ENCODE measurements around the gene BGN.

- TF ChIP-seq, protein P1, sequence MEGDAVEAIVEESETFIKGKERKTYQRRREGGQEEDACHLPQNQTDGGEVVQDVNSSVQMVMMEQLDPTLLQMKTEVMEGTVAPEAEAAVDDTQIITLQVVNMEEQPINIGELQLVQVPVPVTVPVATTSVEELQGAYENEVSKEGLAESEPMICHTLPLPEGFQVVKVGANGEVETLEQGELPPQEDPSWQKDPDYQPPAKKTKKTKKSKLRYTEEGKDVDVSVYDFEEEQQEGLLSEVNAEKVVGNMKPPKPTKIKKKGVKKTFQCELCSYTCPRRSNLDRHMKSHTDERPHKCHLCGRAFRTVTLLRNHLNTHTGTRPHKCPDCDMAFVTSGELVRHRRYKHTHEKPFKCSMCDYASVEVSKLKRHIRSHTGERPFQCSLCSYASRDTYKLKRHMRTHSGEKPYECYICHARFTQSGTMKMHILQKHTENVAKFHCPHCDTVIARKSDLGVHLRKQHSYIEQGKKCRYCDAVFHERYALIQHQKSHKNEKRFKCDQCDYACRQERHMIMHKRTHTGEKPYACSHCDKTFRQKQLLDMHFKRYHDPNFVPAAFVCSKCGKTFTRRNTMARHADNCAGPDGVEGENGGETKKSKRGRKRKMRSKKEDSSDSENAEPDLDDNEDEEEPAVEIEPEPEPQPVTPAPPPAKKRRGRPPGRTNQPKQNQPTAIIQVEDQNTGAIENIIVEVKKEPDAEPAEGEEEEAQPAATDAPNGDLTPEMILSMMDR (IDR thresholded peaks at IDR 0.05; ENCODE audit: insufficient read depth, low read depth, low read length): no peak
- TF ChIP-seq EZH2 (IDR thresholded peaks at IDR 0.05; ENCODE audit: insufficient read depth, low read length): no peak
These were observed 43.9 kb upstream of the BGN start for GRCh38 chrX:153450949-153451277.

All from astrocyte (in vitro differentiated cells and primary cell).